ENCODE measurements around the gene YARS2. TPM values are rescaled to one million over a fixed set of nuclear protein-coding genes. Genes with fewer than 3 reads are reported as not detected.

YARS2 gene
- total RNA-seq, 4 donors from 2014 or later, result 13.2 to 24.0 (median 16.7) TPM

GRCh38 chr12:32739279-32739678, 16.4 kb downstream of the YARS2 start:
- Histone ChIP-seq H3K4me3 (no peak overlapping the region), H3K4me1 (no peaks in the 10 kb centered on the region), H3K27ac (no peak overlapping the region), H3K36me3 (peaks cover 0 to 97% of the 10 kb centered on the region in 2 donors), H3K9me3 (no peaks in the 10 kb centered on the region), H3K27me3 (no peaks in the 10 kb centered on the region)
- no peak for ATAC-seq
- WGBS, 2 donors (ENCODE audit: low coverage in 1 of 2), result 90 to 100% methylated on average over 2 of the region's 2 CpGs
- TF ChIP-seq, protein P1, sequence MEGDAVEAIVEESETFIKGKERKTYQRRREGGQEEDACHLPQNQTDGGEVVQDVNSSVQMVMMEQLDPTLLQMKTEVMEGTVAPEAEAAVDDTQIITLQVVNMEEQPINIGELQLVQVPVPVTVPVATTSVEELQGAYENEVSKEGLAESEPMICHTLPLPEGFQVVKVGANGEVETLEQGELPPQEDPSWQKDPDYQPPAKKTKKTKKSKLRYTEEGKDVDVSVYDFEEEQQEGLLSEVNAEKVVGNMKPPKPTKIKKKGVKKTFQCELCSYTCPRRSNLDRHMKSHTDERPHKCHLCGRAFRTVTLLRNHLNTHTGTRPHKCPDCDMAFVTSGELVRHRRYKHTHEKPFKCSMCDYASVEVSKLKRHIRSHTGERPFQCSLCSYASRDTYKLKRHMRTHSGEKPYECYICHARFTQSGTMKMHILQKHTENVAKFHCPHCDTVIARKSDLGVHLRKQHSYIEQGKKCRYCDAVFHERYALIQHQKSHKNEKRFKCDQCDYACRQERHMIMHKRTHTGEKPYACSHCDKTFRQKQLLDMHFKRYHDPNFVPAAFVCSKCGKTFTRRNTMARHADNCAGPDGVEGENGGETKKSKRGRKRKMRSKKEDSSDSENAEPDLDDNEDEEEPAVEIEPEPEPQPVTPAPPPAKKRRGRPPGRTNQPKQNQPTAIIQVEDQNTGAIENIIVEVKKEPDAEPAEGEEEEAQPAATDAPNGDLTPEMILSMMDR (IDR thresholded peaks at IDR 0.05), result no peak
- TF ChIP-seq POLR2AphosphoS5 (IDR thresholded peaks at IDR 0.05) (no peak), POLR2A (IDR thresholded peaks at IDR 0.05) (no peak), EP300 (IDR thresholded peaks at IDR 0.05) (no peak)

GRCh38 chr12:32737715-32738114, 18.0 kb downstream of the YARS2 start:
- WGBS, 2 donors (ENCODE audit: low coverage in 1 of 2), result 70 to 92% methylated on average over 2 of the region's 2 CpGs
- Histone ChIP-seq H3K4me1 (no peaks in the 10 kb centered on the region), H3K4me3 (no peak overlapping the region), H3K27ac (no peak overlapping the region), H3K9me3 (no peaks in the 10 kb centered on the region), H3K27me3 (no peaks in the 10 kb centered on the region), H3K36me3 (peaks cover 0 to 95% of the 10 kb centered on the region in 2 donors)
- no peak for ATAC-seq
- no peak for TF ChIP-seq POLR2A (IDR thresholded peaks at IDR 0.05)
- no peak for TF ChIP-seq POLR2AphosphoS5 (IDR thresholded peaks at IDR 0.05)
- TF ChIP-seq EP300 (IDR thresholded peaks at IDR 0.05), result no peak
- TF ChIP-seq, protein P1 (IDR thresholded peaks at IDR 0.05), result no peak

DNA sequence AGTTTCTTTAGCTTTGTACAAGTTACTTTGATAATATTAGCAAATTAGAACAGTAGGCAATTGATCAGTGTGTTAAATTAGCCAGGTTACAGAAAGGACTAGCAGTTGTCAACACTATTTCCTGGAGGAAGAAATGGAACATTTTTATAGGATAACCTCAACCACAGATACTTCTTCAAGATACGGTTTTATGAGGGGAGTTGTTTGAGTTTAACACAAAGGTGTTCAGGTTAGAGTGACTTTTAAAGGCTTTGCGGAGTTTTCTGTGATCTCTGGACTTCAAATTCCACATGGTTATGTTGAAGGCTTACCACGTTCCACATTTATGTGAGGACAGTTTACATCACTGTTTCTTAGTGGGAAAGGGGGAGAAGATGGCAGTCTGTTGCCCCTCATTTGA, 19.3 kb downstream of the YARS2 start:
- no peak overlapping the region for H3K4me3 ChIP-seq
- H3K4me1 ChIP-seq, result no peaks in the 10 kb centered on the region
- TF ChIP-seq POLR2A (IDR thresholded peaks at IDR 0.05), result no peak
- TF ChIP-seq, protein P1 (IDR thresholded peaks at IDR 0.05), result no peak
- no peak for TF ChIP-seq EP300 (IDR thresholded peaks at IDR 0.05)
- TF ChIP-seq POLR2AphosphoS5 (IDR thresholded peaks at IDR 0.05), result no peak
- 77% methylated on average over 3 of the region's 3 CpGs for WGBS, 2 donors (ENCODE audit: low coverage in 1 of 2)
- no peak overlapping the region for H3K27ac ChIP-seq
- no peaks in the 10 kb centered on the region for H3K27me3 ChIP-seq
- H3K9me3 ChIP-seq, result no peaks in the 10 kb centered on the region
- ATAC-seq, result no peak
- H3K36me3 ChIP-seq, result peaks cover 0 to 95% of the 10 kb centered on the region in 2 donors

DNA sequence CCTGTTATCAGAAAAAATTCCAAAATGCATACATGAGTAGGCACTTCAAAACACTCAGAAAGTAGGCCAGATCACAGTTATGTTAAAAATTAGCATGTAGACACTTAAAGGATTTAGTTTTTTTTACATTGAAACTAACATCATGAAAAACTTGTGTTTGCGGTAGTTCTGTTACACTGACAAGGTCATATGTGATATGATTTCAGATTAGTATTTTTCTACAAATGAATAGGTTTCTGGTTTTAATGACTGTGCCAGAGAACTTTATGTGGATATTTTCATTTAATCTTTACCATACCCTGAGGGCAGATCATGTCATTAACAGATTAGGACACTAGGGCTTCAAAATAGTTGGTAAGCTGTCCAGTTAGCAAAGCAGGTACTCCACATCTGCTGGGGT, 20.7 kb downstream of the YARS2 start:
- H3K4me3 ChIP-seq, result no peak overlapping the region
- 100% methylated on average over 1 of the region's 1 CpG for WGBS, 2 donors (ENCODE audit: low coverage in 1 of 2)
- TF ChIP-seq POLR2A (IDR thresholded peaks at IDR 0.05) (no peak), POLR2AphosphoS5 (IDR thresholded peaks at IDR 0.05) (no peak), EP300 (IDR thresholded peaks at IDR 0.05) (no peak)
- TF ChIP-seq, protein P1 (IDR thresholded peaks at IDR 0.05), result no peak
- no peaks in the 10 kb centered on the region for H3K9me3 ChIP-seq
- no peak overlapping the region for H3K27ac ChIP-seq
- ATAC-seq, result no peak
- H3K4me1 ChIP-seq, result no peaks in the 10 kb centered on the region
- peaks cover 0 to 95% of the 10 kb centered on the region in 2 donors for H3K36me3 ChIP-seq
- H3K27me3 ChIP-seq, result no peaks in the 10 kb centered on the region

DNA sequence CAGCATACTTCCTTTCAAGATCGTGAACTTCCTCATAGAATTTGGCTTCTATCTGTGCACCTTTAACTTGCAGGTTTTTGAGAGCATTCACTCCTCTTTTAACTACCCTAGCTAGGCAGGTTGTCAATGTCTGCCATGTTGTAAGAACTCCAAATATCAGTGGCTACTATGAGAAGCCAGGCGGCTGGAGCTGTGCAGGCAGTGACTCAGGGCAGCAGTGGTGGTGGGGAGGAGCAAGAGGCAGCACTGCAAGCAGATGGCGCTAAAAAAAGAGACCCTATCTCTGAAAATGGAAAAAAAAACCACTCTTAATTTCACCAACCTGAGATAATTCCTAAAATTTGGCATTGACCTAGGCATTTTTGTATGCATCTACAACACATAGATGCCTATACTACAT, 28.5 kb downstream of the YARS2 start:
- Histone ChIP-seq H3K36me3 (peaks cover 0 to 87% of the 10 kb centered on the region in 2 donors), H3K4me3 (no peak overlapping the region), H3K27me3 (no peaks in the 10 kb centered on the region), H3K4me1 (no peaks in the 10 kb centered on the region), H3K27ac (no peak overlapping the region), H3K9me3 (no peaks in the 10 kb centered on the region)
- TF ChIP-seq, protein P1 (IDR thresholded peaks at IDR 0.05), result no peak
- TF ChIP-seq POLR2AphosphoS5 (IDR thresholded peaks at IDR 0.05), result no peak
- TF ChIP-seq EP300 (IDR thresholded peaks at IDR 0.05), result no peak
- no peak for TF ChIP-seq POLR2A (IDR thresholded peaks at IDR 0.05)
- 80 to 95% methylated on average over 3 of the region's 3 CpGs for WGBS, 2 donors (ENCODE audit: low coverage in 1 of 2)
- ATAC-seq, result no peak
